OCI-LY7 (cell line): ENCODE data around the gene SORCS1. TPM values are rescaled to one million over a fixed set of nuclear protein-coding genes. Genes with fewer than 3 reads are reported as not detected.

ENCODE experiments used
- BruUV-seq: library from RNA; stranded (reverse); fragments of 400-500 nt; replicated peaks from 2 replicates; lab custom pipeline; 2021; lab: Mats Ljungman, UMichigan
- CTCF ChIA-PET: fragments of 300-600 bp; sonication (Branson Sonifier 250); formaldehyde crosslinking; loops from one replicate; lab custom pipeline; 2022; ENCODE audit warnings: antibody characterized with exemption; ENCODE audit not compliant: unreplicated experiment; lab: Charles Lee
- POLR2A ChIA-PET: fragments of 300-600 bp; sonication (Branson Sonifier 250); formaldehyde crosslinking; loops from one replicate; lab custom pipeline; 2022; ENCODE audit warnings: antibody characterized with exemption; lab: Charles Lee
- DNase-seq: peaks from one replicate; pipeline ENCODE4 v3.0.0-alpha.2; 2015; ENCODE audit warnings: low spot score
- H2AFZ ChIP-seq: fragments of 200-600 bp; sonication (generic), shearing (Covaris generic); 2 replicates; pipeline ENCODE4 v1.6.1; 2014; ENCODE audit warnings: mild to moderate bottlenecking, antibody characterized with exemption, low read length, moderate library complexity
- H3K27ac ChIP-seq: fragments of 200-600 bp; sonication (generic); 2 replicates; pipeline ENCODE4 v1.5.1; 2014; ENCODE audit warnings: mixed run types, low read depth, mild to moderate bottlenecking, moderate library complexity, low read length, inconsistent platforms; ENCODE audit not compliant: poor library complexity, severe bottlenecking
- H3K36me3 ChIP-seq: fragments of 200-600 bp; sonication (generic); 2 replicates; pipeline ENCODE4 v1.6.1; 2014; ENCODE audit warnings: mild to moderate bottlenecking, antibody characterized with exemption, low read length, moderate library complexity, mixed read lengths; ENCODE audit not compliant: insufficient read depth
- H3K4me1 ChIP-seq: fragments of 200-600 bp; sonication (generic); 2 replicates; pipeline ENCODE4 v1.5.1; 2014; ENCODE audit warnings: mild to moderate bottlenecking, low read length; ENCODE audit not compliant: insufficient read depth, poor library complexity, severe bottlenecking
- H3K4me2 ChIP-seq: fragments of 200-600 bp; sonication (generic); 2 replicates; pipeline ENCODE4 v1.6.1; 2014; ENCODE audit warnings: mild to moderate bottlenecking, low read length
- H3K4me3 ChIP-seq: fragments of 200-600 bp; sonication (generic); 2 replicates; pipeline ENCODE4 v1.5.1; 2014; ENCODE audit warnings: mild to moderate bottlenecking, low read depth, low read length; ENCODE audit not compliant: poor library complexity, severe bottlenecking
- H3K79me2 ChIP-seq: fragments of 200-600 bp; sonication (generic); 2 replicates; pipeline ENCODE4 v1.6.1; 2016; ENCODE audit warnings: low read depth, mild to moderate bottlenecking, low read length, moderate library complexity, mixed read lengths; ENCODE audit not compliant: insufficient read depth
- H3K9me2 ChIP-seq: fragments of 200-600 bp; sonication (generic); 2 replicates; pipeline ENCODE4 v1.6.1; 2016; ENCODE audit warnings: mild to moderate bottlenecking, low read length, mixed read lengths; ENCODE audit not compliant: insufficient read depth
- H3K9me3 ChIP-seq: fragments of 200-600 bp; sonication (generic); 2 replicates; pipeline ENCODE4 v1.6.1; 2014; ENCODE audit warnings: mild to moderate bottlenecking, mixed run types, low read length, mixed read lengths
- H4K20me1 ChIP-seq: fragments of 200-600 bp; sonication (generic); 2 replicates; pipeline ENCODE4 v1.6.1; 2014; ENCODE audit warnings: mild to moderate bottlenecking, antibody characterized with exemption, low read length, moderate library complexity, mixed read lengths; ENCODE audit not compliant: insufficient read depth
- CTCF ChIP-seq: fragments of 200-600 bp; sonication (generic); conservative IDR thresholded peaks from 2 replicates; pipeline ENCODE4 v1.5.1; 2014; ENCODE audit warnings: mild to moderate bottlenecking, antibody characterized with exemption, low read length, moderate library complexity, mixed read lengths
- EZH2phosphoT487 ChIP-seq: fragments of 200-600 bp; sonication (generic); IDR thresholded peaks from 2 replicates; pipeline ENCODE4 v1.6.1; 2018; ENCODE audit warnings: low read depth, borderline replicate concordance, mild to moderate bottlenecking, mixed run types, antibody characterized with exemption, low read length, moderate library complexity, mixed read lengths
- intact Hi-C: fragments of 100-400 bp; cut with micrococcal nuclease; formaldehyde crosslinking; loops from one replicate; pipeline ENCODE4 v1.10.0; 2022; ENCODE audit not compliant: unreplicated experiment
- total RNA-seq, 2 experiments: library from RNA; depleted of rRNA in 1 of 2; stranded (reverse); fragments of >200 nt in 1 of 2; shearing (Covaris generic) in 1 of 2; gene quantifications; 2 replicates each; pipeline ENCODE4 v1.2.3, GENCODE V29; 2014 to 2022

The SORCS1 gene
- total RNA-seq, 2 experiments from 2014 or later, result not detected

- Histone ChIP-seq H3K9me2 (no peaks in the 10 kb centered on the region), H3K4me2 (no peak overlapping the region), H3K79me2 (no peaks in the 10 kb centered on the region), H3K36me3 (no peaks in the 10 kb centered on the region), H3K27ac (no peak overlapping the region), H3K4me1 (no peaks in the 10 kb centered on the region), H2AFZ (no peak overlapping the region), H3K9me3 (no peaks in the 10 kb centered on the region), H4K20me1 (no peaks in the 10 kb centered on the region), H3K4me3 (no peak overlapping the region)
- TF ChIP-seq EZH2phosphoT487 (no peak), CTCF (no peak)
- intact Hi-C loops, result no loop called here
- ChIA-PET POLR2A (no interaction called here), CTCF (no interaction called here)
- no peak for DNase-seq
- no TSS peak for BruUV-seq
Measured at GRCh38 chr10:106757521-106757920, 407.0 kb downstream of the SORCS1 start.

DNA sequence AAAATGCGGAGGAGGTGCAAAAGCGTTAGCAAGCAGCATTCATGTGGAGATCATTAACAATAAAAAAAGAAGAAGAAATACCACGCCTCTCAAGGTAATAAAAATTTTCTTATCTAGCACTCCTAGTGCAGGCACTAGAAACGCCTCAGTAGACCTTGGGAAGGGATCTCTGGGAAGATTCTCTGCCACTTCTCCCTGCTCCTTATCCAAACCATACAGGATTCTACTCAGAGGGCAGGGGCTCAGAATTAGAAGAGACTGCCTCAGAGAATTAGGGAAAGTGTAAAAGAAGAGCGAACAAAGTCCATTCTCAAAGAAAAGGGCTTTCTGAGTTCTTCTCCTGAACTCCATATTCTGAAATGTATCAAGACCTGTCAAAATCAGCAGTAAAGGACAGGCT lies 413.4 kb downstream of the SORCS1 start:
- BruUV-seq, result no TSS peak
- intact Hi-C loops, result no loop called here
- no peak overlapping the region for H3K4me2 ChIP-seq
- no peak for TF ChIP-seq EZH2phosphoT487
- no peak for TF ChIP-seq CTCF
- no peaks in the 10 kb centered on the region for H3K9me3 ChIP-seq
- no peaks in the 10 kb centered on the region for H3K4me1 ChIP-seq
- H2AFZ ChIP-seq, result no peak overlapping the region
- no peak overlapping the region for H3K4me3 ChIP-seq
- ChIA-PET CTCF (no interaction called here), POLR2A (no interaction called here)
- H3K9me2 ChIP-seq, result no peaks in the 10 kb centered on the region
- DNase-seq, result no peak
- H3K27ac ChIP-seq, result no peak overlapping the region
- H3K36me3 ChIP-seq, result no peaks in the 10 kb centered on the region
- H3K79me2 ChIP-seq, result no peaks in the 10 kb centered on the region
- H4K20me1 ChIP-seq, result no peaks in the 10 kb centered on the region

DNA sequence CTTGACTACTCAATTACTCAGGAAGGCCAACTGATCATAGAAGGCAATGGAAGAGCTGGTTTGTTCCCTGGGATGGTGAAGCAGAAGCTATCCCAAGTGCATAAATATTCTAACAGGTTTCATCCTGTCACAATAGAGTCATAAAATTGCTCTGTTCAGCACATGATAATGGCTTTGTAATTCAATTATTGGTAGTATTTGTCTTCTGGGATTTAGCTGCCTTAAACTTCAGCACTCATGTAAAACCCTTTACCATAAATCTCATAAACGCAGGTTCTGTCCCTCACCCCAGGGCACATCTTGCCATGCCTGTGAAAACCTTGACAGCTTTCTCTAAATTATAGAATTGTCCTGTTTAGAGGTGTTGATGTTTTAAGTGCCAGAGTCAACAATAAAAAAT lies 417.6 kb downstream of the SORCS1 start:
- Histone ChIP-seq H2AFZ (no peak overlapping the region), H4K20me1 (no peaks in the 10 kb centered on the region), H3K9me2 (no peaks in the 10 kb centered on the region), H3K9me3 (no peaks in the 10 kb centered on the region), H3K4me3 (no peak overlapping the region), H3K27ac (no peak overlapping the region), H3K4me1 (no peaks in the 10 kb centered on the region), H3K79me2 (no peaks in the 10 kb centered on the region), H3K36me3 (no peaks in the 10 kb centered on the region), H3K4me2 (no peak overlapping the region)
- ChIA-PET CTCF (no interaction called here), POLR2A (interaction anchor here (0.5 kb wide), 1 partner anchor 15 kb away, joined by 4 read pairs; no protein-coding TSS in a partner anchor)
- BruUV-seq, result no TSS peak
- no peak for TF ChIP-seq EZH2phosphoT487
- no peak for TF ChIP-seq CTCF
- DNase-seq, result no peak
- intact Hi-C loops, result no loop called here
